GM19397 (cell line): ENCODE data around the gene THNSL1.
"Not testable (repeated sequence)": the region's sequence is repeated elsewhere in the genome, so short reads cannot be mapped to it uniquely, and the experiment has no call there.

Experiments used
- ATAC-seq: cut with Tn5 transposase; IDR thresholded peaks from one replicate; pipeline ENCODE4 v1.9.1; 2021; ENCODE audit warnings: mild to moderate bottlenecking, moderate library complexity; ENCODE audit not compliant: unreplicated experiment

THNSL1 gene, protein sequence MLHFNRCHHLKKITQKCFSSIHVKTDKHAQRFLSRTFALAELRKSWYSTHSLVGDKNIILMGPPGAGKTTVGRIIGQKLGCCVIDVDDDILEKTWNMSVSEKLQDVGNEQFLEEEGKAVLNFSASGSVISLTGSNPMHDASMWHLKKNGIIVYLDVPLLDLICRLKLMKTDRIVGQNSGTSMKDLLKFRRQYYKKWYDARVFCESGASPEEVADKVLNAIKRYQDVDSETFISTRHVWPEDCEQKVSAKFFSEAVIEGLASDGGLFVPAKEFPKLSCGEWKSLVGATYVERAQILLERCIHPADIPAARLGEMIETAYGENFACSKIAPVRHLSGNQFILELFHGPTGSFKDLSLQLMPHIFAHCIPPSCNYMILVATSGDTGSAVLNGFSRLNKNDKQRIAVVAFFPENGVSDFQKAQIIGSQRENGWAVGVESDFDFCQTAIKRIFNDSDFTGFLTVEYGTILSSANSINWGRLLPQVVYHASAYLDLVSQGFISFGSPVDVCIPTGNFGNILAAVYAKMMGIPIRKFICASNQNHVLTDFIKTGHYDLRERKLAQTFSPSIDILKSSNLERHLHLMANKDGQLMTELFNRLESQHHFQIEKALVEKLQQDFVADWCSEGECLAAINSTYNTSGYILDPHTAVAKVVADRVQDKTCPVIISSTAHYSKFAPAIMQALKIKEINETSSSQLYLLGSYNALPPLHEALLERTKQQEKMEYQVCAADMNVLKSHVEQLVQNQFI

DNA sequence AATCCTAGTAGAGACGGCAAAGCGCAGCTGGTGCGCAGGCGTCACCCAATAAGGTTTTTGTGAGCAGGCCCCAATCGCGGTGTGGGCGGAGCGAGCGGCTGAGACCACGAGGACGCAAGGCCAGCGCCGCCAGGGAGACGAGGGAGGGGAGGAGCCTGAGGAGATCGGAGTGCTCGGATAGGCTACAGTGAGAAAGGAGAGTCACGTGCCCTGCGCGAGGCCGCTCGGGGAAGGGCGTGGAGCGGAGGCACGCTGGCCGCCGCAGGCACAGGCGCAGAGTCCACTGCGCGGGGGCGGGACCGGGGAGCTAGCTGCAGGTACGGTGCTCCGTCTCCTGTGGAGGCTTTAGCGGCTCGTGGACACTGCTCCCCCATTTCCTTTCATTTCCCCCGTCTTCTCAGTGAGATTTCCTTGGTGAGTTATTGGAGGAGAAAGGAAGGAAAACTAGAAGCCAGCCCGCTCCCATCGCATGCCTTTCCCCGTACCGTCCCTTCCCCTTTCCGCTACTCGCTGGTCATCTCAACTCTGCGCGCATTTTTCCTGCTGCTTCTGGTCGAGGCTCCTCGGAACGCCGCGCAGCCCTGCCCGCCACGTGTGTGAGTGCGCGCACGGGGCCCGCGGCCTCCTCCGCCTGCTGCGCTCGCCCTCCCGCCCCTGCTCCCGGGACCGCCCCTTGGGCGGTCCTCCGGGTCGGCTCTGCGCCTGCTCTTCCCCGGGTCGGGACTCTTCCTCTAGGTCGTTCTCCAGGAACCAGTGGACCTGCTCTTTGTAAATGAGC is at the start of gene THNSL1:
Gene THNSL1 (plus strand): TSS at position 237 of the 778 bp plus-strand sequence. CDS start 6,612 bp downstream, outside the sequence.
- ATAC-seq: peak; percentile 99

GRCh38 chr10:24966962-24967481 is 49.4 kb upstream of the THNSL1 start:
- ATAC-seq: no peak

- ATAC-seq: no peak
Observed at GRCh38 chr10:24968349-24968748, 48.1 kb upstream of the THNSL1 start.

GRCh38 chr10:24968951-24969350 is 47.5 kb upstream of the THNSL1 start:
- not testable (repeated sequence) for ATAC-seq

GRCh38 chr10:24969841-24970281 is 46.6 kb upstream of the THNSL1 start:
- no peak for ATAC-seq

GRCh38 chr10:24971374-24971773 is 45.0 kb upstream of the THNSL1 start:
- ATAC-seq: no peak

DNA sequence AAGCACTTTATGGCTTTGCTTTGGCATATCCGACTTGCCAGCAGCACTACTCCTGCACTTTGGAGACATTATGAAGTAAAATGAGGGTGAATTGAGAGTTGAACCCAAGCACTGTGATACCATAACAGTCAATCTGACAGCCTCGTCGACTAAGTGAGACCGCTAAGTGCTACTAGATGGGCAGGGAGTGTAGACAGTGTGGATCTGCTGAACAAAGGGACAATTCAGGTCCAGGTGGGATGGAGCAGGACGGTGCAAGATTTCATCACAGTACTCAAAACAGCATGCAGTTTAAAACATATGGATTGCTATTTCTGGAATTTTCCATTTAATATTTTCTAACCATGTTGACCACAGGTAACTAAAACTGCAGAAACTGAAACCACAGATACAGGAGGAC is 43.2 kb upstream of the THNSL1 start:
- ATAC-seq: no peak

DNA sequence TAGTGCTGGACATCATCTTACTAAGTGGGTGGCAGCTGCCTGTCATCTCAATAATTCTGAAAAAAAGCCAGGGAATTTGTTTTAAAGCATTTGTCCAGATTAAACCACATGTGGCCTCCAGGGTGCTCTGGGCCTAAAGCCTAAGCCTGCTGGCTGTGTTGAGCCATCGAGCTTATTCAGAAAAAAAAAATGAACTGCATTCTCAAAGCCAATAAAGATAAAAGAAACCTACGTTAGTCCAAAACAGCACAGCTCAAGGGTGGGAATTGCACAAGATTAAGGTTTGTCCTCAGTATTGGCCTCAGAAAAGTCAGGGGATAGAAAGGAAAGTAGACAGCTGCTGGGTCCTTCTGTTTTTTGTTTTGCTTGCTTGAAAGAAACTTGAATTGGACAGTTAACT is 41.4 kb upstream of the THNSL1 start:
- ATAC-seq: no peak

- ATAC-seq: no peak
Observed at GRCh38 chr10:24979685-24980084, 36.7 kb upstream of the THNSL1 start.

GRCh38 chr10:24981161-24981710 is 35.2 kb upstream of the THNSL1 start:
- ATAC-seq: no peak

- ATAC-seq: peak; percentile 78
Observed at GRCh38 chr10:24982319-24983112, 33.9 kb upstream of the THNSL1 start.

DNA sequence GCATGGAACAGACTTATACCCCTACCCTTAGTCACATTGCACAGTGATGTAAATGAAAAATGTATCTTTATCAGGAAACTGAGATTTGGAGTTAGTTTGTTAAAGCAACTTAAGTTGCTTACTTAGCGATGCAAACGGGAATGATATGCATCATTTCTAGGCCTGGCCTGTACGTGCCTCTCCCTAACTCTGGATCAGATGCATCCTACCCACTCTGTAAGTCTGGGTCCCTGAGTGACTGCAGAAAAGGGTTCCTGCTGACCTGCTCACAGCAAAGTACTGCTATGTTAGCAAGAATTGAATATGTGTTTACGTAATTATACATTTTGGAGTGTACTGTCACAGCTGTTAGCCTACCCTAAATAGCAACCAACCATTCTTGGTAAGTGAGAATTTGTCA is 33.3 kb upstream of the THNSL1 start:
- ATAC-seq: no peak

- no peak for ATAC-seq
Observed at GRCh38 chr10:24983946-24984345, 32.5 kb upstream of the THNSL1 start.

DNA sequence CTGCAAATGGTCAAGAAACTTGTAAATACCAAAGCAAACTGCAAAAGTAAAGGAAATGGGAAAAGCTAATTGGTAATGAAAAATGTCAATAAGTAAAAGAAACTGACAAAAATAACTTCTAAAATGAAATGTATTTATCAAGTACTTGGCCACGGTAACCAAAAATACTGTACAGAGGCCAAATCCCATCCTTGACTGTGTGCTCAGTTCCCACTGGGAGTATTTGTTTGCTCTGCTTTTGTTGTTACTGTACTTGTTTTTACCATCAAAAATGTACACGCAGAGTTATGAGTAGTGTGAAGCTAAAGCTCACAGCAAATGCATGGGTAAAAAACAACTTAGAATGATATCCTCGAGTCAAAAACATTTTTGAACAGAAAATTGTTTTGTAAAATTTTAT is 31.5 kb upstream of the THNSL1 start:
- no peak for ATAC-seq

GRCh38 chr10:24988831-24989640 is 27.4 kb upstream of the THNSL1 start:
- ATAC-seq: no peak

GRCh38 chr10:24989867-24990266 is 26.5 kb upstream of the THNSL1 start:
- no peak for ATAC-seq

DNA sequence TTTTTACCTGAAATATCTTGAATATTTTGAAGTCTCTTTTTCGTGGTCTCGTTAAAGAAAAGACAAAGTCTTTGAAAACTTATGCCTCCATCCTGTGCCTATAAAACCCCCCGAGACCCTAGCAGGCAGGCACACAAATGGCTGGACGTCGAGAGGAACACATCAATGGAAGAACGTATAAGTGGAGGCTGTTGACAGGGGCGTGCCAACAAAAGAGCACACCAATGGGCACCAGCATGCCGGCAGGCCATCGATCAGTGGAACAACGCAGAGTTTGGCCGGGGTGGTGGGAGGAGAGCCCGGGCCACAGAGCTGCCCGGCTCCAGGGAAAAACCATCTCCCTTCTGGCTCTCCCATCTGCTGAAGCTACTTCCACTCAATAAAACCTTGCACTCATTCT is 25.1 kb upstream of the THNSL1 start:
- ATAC-seq: no peak

DNA sequence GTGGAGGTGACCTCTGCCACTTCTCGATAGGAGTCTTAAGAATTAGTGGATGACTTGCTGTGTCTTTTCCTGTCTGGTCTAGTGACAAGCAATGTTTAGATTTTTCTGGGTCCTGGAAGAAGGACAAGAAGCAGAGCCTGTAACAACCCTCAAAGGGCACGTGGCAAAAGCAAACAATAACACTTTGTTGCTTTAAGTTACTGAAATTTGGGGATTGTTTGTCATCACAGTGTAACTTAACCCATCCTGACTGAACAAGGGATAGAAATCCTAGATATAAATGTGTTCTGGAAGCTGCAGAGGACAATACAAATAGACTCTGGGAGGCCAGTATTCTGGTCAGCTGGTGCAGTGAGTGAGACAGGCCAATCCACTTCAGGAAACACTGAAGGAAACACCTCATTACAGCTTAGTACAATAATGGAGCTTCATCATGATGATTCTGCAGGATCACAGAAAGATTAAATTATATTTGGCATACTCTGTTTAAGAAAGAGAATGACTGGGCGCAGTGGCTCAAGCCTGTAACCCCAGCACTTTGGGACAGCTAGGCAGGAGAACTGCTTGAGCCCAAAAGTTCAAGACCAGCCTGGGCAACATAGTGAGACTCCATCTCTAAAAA is 23.8 kb upstream of the THNSL1 start:
- ATAC-seq: no peak
